HG02938 (cell line): ENCODE data around the gene TPD52L2.
"Not testable (repeated sequence)": the region's sequence is repeated elsewhere in the genome, so short reads cannot be mapped to it uniquely, and the experiment has no call there.

Experiments
- ATAC-seq: cut with Tn5 transposase; IDR thresholded peaks from one replicate; pipeline ENCODE4 v1.9.1; 2021; ENCODE audit warnings: mild to moderate bottlenecking, moderate library complexity; ENCODE audit not compliant: unreplicated experiment

The TPD52L2 gene

GRCh38 chr20:63835021-63835858, 29.8 kb upstream of the TPD52L2 start:
- ATAC-seq, result no peak

GRCh38 chr20:63836458-63837344, 28.4 kb upstream of the TPD52L2 start:
- ATAC-seq, result no peak

GRCh38 chr20:63837479-63837878, 27.6 kb upstream of the TPD52L2 start:
- no peak for ATAC-seq

- ATAC-seq, result no peak
These were observed 25.4 kb upstream of the TPD52L2 start for GRCh38 chr20:63839620-63840019.

GRCh38 chr20:63840405-63840828, 24.7 kb upstream of the TPD52L2 start:
- no peak for ATAC-seq

GRCh38 chr20:63842258-63842657, 22.8 kb upstream of the TPD52L2 start:
- ATAC-seq, result no peak

DNA sequence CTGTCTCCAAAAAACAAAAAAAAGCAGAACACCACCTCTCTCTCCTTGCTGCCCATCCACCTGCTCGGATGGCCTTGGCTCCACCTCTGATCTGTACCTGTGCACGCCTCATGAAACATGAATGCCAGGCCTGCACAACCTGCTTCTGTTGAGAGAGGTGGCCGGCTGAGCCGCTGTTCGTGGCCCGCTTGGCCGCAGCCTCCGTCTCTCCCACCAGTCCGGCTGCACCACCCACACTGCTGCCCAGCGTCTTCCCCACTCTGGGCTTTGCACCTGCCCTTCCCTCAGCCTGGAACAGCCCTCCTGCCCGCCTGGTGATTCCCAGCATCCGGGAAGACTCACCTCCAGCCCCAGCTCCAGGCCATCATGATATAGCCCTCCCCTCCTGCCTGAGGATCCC, 21.8 kb upstream of the TPD52L2 start:
- ATAC-seq, result no peak

DNA sequence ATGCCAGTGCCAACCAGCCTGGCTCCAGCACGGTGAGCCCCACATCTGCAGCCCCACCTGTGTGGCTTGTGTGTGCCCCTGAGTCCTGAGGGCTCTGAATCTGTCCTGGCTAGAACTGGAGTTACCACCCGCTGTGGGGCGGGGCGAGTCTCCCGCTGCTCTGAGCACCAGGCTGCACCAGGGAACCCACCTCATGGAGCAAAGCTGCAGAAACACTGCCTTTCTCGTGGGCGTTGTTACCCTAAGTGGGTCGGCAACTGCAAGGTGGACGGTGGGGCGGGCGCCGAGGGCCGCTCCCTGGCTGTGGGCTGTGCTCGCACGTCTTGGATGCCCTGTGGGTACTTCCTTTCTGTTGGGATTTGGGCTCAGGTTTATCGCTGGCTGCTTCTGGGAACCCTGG, 21.3 kb upstream of the TPD52L2 start:
- ATAC-seq, result no peak

- no peak for ATAC-seq
These were observed 20.5 kb upstream of the TPD52L2 start for GRCh38 chr20:63844511-63844991.

DNA sequence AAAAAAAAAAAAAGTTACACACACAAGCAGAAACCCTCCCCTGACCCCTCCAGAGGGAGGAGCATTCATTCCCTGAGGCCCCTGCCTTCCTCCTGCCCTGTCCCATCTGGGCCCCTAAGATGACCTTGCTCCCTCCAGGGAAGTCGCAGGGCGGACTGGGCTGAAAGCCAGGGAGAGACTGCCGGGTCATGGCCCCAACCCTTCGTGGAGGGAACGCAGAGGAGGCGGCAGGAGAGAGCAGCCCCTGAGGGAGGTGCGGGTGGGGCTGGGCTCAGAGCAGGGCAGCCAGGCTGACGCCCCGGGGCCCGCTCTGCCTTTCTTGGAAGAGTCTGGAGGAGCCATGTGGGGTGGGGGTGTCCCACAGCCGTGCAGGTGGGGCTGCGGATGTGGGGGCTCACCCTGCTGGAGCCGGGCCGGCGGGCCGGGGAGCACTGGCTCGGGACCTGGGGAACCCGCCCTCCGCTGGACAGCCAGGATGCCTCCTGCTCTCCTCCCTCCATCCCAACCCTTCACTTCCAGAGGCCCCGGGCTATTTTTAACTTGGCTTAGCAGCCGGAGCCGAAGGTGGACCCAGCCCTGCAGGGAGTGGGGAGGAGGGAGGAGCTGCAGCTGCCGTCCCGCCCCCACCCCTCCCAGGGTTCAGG, 18.8 kb upstream of the TPD52L2 start:
- no peak for ATAC-seq

GRCh38 chr20:63846888-63847236, 18.2 kb upstream of the TPD52L2 start:
- no peak for ATAC-seq

DNA sequence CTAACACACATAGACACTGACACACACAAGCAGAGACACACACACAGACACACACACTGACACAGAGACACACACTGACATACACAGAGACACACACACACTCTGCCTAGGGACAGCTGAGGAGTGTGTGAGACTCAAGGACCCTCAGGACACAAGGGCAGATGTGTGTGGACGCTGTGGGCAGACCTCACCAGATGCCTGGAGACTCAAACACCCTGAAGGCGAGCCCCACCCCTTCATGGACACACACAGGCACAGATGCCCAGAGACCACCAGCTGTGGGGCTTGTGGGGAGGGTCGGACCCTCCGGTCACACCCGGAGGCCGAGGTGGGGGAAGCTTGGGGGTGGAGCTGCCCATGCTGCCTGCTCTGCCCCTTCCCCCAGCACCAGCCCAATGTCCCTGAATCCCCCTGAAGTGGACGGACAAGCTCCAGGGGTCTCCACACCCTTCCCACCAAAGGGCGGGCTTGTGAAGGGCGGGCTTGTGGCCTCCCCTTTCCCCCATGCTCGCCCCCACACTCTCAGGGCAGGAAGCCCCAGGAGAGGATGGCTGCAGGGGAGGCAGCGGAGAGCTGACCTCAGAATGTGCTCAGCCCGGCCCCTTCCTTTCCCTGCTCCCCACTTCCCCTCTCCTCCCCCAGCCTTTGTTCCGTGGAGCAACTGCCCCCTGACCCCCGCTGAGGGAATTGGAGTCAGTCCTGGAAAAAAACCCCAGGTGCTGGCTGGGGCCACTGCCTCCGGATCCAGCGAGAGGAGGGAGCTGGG, 17.6 kb upstream of the TPD52L2 start:
- no peak for ATAC-seq

DNA sequence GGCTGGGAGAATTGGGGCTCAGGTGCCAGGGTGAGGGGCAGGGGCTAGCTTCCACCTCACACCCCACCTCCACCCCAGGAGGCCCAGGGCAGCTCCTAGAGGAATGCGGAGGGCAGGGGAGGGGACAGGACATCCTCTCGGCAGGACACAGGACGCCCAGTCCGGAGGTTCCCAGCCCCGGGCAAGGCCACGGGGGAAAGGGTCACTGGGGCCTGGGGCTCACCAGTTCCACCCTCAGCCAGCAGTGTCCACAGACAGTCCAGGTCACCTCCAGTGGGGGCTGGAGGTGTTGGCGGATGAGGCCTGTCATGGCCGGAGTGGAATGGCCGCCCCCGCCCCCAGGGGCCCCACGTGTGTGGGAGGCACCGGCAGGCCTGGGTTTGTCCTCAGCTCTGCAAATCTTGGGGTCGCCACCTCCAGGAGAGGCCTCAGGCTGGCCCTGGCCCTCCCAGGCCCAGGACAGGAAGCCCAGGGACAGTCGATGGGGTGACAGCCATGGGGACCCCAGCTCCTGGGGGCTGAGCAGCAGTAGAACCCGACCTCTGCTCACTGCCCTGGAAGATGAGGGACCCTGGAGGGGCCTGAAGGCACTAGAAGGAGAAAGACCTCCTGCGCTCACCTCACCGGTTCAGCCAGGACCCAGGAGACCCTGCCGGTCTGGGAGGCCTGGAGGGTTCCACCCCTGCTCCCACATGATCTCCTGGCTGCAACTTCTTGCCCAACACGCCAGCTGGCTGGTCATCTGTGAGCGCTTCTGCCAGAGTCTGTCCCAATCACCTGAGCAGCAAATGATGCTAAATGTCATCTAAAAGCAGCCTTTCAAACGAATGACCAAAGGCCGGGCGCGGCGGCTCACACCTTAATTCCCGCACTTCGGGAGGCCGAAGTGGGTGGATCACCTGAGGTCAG, 16.8 kb upstream of the TPD52L2 start:
- ATAC-seq, result no peak

DNA sequence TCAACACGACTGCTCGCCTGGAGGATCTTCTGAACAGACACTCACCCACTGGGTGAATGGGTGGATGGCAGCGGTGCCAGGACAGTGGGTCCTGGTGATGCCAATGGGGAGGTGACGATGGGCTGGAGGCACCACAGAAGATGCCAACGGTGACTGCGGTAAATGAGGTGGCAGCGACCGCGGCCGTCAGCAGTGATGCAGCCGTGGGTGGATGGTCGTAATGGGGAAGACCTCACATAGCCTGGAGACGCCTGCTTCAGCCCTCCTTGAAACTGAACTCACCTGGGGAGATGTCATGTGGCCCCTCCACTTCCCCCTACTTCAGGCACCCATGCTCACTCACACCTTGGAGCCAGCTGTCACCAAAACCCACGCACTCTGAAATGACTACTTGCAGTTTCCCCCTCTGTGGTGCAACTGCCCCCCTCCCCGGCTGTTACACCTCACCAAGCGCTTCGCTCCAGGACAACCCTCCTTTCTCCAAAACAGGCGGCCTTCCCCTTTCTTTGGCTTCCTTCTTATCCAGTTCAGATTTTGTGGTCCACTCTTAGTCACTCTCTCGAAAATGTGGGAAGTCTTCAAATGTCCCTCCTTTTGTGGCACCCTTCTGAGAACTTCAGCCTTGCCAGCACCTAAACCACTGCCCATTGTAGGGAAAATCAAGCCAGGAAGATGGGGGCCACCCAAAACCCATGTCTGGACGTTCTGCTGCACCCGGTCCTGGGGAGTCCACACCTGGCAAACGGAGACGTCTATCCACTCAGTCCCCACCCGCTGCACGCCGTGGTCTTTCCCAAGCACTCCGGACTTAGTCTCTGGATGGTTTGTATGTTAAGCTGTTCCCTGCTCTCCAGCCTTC, 14.2 kb upstream of the TPD52L2 start:
- peak; percentile 84 for ATAC-seq

- ATAC-seq, result not testable (repeated sequence)
These were observed 13.5 kb upstream of the TPD52L2 start for GRCh38 chr20:63851548-63851943.

DNA sequence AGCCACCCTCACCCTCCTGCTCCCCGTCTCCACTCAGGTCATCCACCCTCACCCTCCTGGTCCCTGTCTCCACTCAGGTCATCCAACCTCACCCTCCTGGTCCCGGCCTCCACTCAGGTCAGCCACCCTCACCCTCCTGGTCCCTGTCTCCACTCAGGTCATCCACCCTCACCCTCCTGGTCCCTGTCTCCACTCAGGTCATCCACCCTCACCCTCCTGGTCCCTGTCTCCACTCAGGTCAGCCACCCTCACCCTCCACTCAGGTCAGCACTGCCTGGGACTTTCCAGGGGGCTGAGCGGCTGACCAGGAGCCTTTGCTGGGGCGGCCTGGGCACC, 11.4 kb upstream of the TPD52L2 start:
- not testable (repeated sequence) for ATAC-seq

- no peak for ATAC-seq
These were observed 10.9 kb upstream of the TPD52L2 start for GRCh38 chr20:63854069-63854765.

- no peak for ATAC-seq
These were observed 10.2 kb upstream of the TPD52L2 start for GRCh38 chr20:63854766-63855362.
